SH-SY5Y (cell line): Measurements from ENCODE around the gene AKIRIN2.

ENCODE experiments used
- GATA2 ChIP-seq: IDR thresholded peaks from 2 replicates; pipeline ENCODE4 v1.6.1; 2011; ENCODE audit warnings: mild to moderate bottlenecking, low read depth, low read length
- GATA3 ChIP-seq: IDR thresholded peaks from 2 replicates; pipeline ENCODE4 v1.6.1; 2011; ENCODE audit warnings: low read depth, mild to moderate bottlenecking, low read length, moderate library complexity

- TF ChIP-seq GATA2 (no peak), GATA3 (no peak)
Measured at GRCh38 chr6:87731818-87732661, 30.0 kb upstream of the AKIRIN2 start.
